Kidney tubule cell (primary cell): ENCODE data around the gene TMEM165.

Experiments used
- DNase-seq: peaks from one replicate; pipeline ENCODE4 v3.0.0-alpha.2; 2018; ENCODE audit warnings: low spot score

The TMEM165 gene

GRCh38 chr4:55406545-55406944 lies 10.8 kb downstream of the TMEM165 start:
- no peak for DNase-seq

- DNase-seq, result peak; percentile 38
Observed at GRCh38 chr4:55407119-55407518, 11.4 kb downstream of the TMEM165 start.

- no peak for DNase-seq
Observed at GRCh38 chr4:55407764-55408163, 12.0 kb downstream of the TMEM165 start.

GRCh38 chr4:55409468-55410171 lies 13.9 kb downstream of the TMEM165 start:
- DNase-seq, result no peak

- no peak for DNase-seq
Observed at GRCh38 chr4:55410431-55410830, 14.7 kb downstream of the TMEM165 start.

GRCh38 chr4:55411621-55412020 lies 15.9 kb downstream of the TMEM165 start:
- peak; percentile 61 for DNase-seq

GRCh38 chr4:55416176-55416575 lies 20.4 kb downstream of the TMEM165 start:
- DNase-seq, result no peak

GRCh38 chr4:55424791-55425190 lies 29.0 kb downstream of the TMEM165 start:
- DNase-seq, result no peak

- no peak for DNase-seq
Observed at GRCh38 chr4:55431710-55432336, 36.1 kb downstream of the TMEM165 start.

- peak; percentile 26 for DNase-seq
Observed at GRCh38 chr4:55435141-55435841, 39.5 kb downstream of the TMEM165 start.

GRCh38 chr4:55437356-55437796 lies 41.6 kb downstream of the TMEM165 start:
- no peak for DNase-seq

- no peak for DNase-seq
Observed at GRCh38 chr4:55437823-55438222, 42.1 kb downstream of the TMEM165 start.

- no peak for DNase-seq
Observed at GRCh38 chr4:55438314-55438713, 42.6 kb downstream of the TMEM165 start.

- no peak for DNase-seq
Observed at GRCh38 chr4:55439023-55439422, 43.3 kb downstream of the TMEM165 start.

- DNase-seq, result no peak
Observed at GRCh38 chr4:55440786-55441185, 45.0 kb downstream of the TMEM165 start.

- peak; percentile 34 for DNase-seq
Observed at GRCh38 chr4:55442541-55442940, 46.8 kb downstream of the TMEM165 start.

- peak; percentile 30 for DNase-seq
Observed at GRCh38 chr4:55444827-55445226, 49.1 kb downstream of the TMEM165 start.

GRCh38 chr4:55445921-55446577 lies 50.3 kb downstream of the TMEM165 start:
- peak; percentile 87 for DNase-seq

- DNase-seq, result no peak
Observed at GRCh38 chr4:55446578-55446922, 50.8 kb downstream of the TMEM165 start.

- no peak for DNase-seq
Observed at GRCh38 chr4:55447108-55447708, 51.5 kb downstream of the TMEM165 start.

- peak; percentile 49 for DNase-seq
Observed at GRCh38 chr4:55447831-55448230, 52.1 kb downstream of the TMEM165 start.

GRCh38 chr4:55450566-55450965 lies 54.8 kb downstream of the TMEM165 start:
- peak; percentile 53 for DNase-seq
